GM18520 (cell line): ENCODE results near the gene CYP2C18.
"Not testable (repeated sequence)": the region's sequence is repeated elsewhere in the genome, so short reads cannot be mapped to it uniquely, and the experiment has no call there.

Experiments
- ATAC-seq: cut with Tn5 transposase; IDR thresholded peaks from one replicate; pipeline ENCODE4 v1.9.1; 2021; ENCODE audit not compliant: unreplicated experiment

Gene CYP2C18

DNA sequence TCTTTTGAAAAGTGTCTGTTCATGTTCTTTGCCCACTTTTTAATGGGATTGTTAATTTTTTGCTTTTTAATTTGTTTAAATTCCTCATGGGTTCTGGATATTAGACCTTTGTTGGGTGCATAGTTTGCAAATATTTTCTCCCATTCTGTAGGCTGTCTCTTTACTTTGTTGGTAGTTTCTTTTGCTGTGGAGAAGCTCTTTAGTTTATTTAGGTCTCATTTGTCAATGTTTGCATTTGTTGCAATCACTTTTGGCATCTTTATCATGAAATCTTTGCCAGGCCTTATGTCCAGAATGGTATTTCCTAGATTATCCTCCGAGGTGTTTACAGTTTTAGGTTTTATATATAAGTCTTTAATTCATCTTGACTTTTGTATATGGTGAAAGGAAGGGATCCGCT lies 55.1 kb downstream of the CYP2C18 start:
- ATAC-seq, result no peak

GRCh38 chr10:94747137-94747536 lies 63.6 kb downstream of the CYP2C18 start:
- ATAC-seq, result no peak

- ATAC-seq, result no peak
Measured at GRCh38 chr10:94747838-94748237, 64.3 kb downstream of the CYP2C18 start.

DNA sequence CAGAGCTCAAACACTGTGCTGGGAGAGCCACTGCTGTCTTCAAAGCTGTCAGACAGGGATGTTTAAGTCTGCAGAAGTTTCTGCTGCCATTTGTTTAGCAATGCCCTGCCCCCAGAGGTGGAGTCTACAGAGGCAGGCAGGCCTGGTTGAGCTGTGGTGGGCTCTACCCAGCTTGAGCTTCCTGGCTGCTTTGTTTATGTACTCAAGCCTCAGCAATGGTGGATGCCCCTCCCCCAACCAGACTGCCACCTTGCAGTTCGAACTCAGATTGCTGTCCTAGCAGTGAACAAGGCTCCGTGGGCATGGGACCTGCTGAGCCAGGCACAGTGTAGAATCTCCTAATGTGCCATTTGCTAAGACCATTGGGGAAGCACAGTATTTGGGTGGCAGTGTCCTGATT lies 74.4 kb downstream of the CYP2C18 start:
- no peak for ATAC-seq

GRCh38 chr10:94760586-94761178 lies 77.2 kb downstream of the CYP2C18 start:
- ATAC-seq, result no peak

- ATAC-seq, result no peak
Measured at GRCh38 chr10:94762393-94762792, 78.9 kb downstream of the CYP2C18 start, which contains the start of gene CYP2C19. Gene CYP2C19, plus strand, starts transcription at chr10:94762681. Its CDS starts 25 bp downstream, at chr10:94762706.

- ATAC-seq, result not testable (repeated sequence)
Measured at GRCh38 chr10:94775425-94775824, 91.9 kb downstream of the CYP2C18 start.

DNA sequence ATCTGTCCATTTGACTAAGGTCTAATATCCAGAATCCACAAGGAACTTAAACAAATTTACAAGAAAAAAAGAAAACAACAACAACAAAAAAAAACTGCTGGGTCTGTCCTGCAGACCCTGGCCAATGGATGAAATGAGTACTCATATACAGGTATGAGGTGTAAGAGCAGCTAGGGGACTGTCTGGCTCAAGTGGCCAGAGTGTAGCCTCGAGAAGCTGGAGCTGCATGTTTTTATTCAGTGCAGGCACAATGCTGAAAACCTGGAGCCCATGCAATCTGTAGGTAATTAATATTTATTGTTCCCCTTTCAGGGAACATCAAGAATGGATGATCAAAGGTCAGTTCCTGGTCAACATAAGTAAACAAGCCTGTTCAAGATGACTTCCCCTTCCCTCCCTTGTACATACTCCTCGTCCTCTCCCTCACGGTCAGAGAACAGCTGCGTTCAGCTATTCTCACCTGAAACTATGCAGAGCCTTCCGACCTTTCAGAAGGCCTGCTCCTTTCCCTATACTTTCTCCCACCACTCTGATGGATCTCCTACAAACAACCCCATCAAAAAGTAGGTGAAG lies 94.4 kb downstream of the CYP2C18 start:
- ATAC-seq, result no peak

GRCh38 chr10:94780844-94781243 lies 97.3 kb downstream of the CYP2C18 start:
- no peak for ATAC-seq

- no peak for ATAC-seq
Measured at GRCh38 chr10:94784256-94784655, 100.7 kb downstream of the CYP2C18 start.

GRCh38 chr10:94785211-94785610 lies 101.7 kb downstream of the CYP2C18 start:
- no peak for ATAC-seq
